ENCODE data around the gene NXPE1.

Gene NXPE1

GRCh38 chr11:114478768-114479167 lies 80.9 kb downstream of the NXPE1 start:
- H3K4me3 ChIP-seq (ENCODE audit: low read depth, low read length, poor library complexity, severe bottlenecking), result no peak overlapping the region
- H3K4me1 ChIP-seq (ENCODE audit: insufficient read depth, low read length, severe bottlenecking), result no peaks in the 10 kb centered on the region
- no peaks in the 10 kb centered on the region for H3F3A ChIP-seq (ENCODE audit: insufficient read depth, low read length)
- no peaks in the 10 kb centered on the region for H3K36me3 ChIP-seq (ENCODE audit: insufficient read depth, low read length)
- H3K79me2 ChIP-seq (ENCODE audit: insufficient read depth, low read length), result no peaks in the 10 kb centered on the region
- no peaks in the 10 kb centered on the region for H3K27me3 ChIP-seq (ENCODE audit: insufficient read depth, low read length)
- no peak overlapping the region for H2AFZ ChIP-seq (ENCODE audit: low read length)
- no peaks in the 10 kb centered on the region for H4K20me1 ChIP-seq (ENCODE audit: insufficient read depth, low read length)
- no peak overlapping the region for H3K4me2 ChIP-seq (ENCODE audit: low read length)
- H3K9ac ChIP-seq (ENCODE audit: low read length), result no peak overlapping the region
- H3K9me2 ChIP-seq (ENCODE audit: low read depth, low read length), result no peaks in the 10 kb centered on the region
- H3K9me3 ChIP-seq (ENCODE audit: low read length), result no peaks in the 10 kb centered on the region
- H3K27ac ChIP-seq (ENCODE audit: low read depth, low read length, poor library complexity, severe bottlenecking), result no peak overlapping the region
- no peak for TF ChIP-seq EZH2 (IDR thresholded peaks at IDR 0.05; ENCODE audit: borderline replicate concordance, low read length)
- TF ChIP-seq CTCF (IDR thresholded peaks at IDR 0.05; ENCODE audit: low read length), result no peak

GRCh38 chr11:114478001-114478410 lies 81.7 kb downstream of the NXPE1 start:
- H3K9ac ChIP-seq (ENCODE audit: low read length), result no peak overlapping the region
- H4K20me1 ChIP-seq (ENCODE audit: insufficient read depth, low read length), result no peaks in the 10 kb centered on the region
- TF ChIP-seq EZH2 (IDR thresholded peaks at IDR 0.05; ENCODE audit: borderline replicate concordance, low read length) (no peak), CTCF (IDR thresholded peaks at IDR 0.05; ENCODE audit: low read length) (no peak)
- no peak overlapping the region for H3K27ac ChIP-seq (ENCODE audit: low read depth, low read length, poor library complexity, severe bottlenecking)
- no peak overlapping the region for H2AFZ ChIP-seq (ENCODE audit: low read length)
- no peaks in the 10 kb centered on the region for H3K79me2 ChIP-seq (ENCODE audit: insufficient read depth, low read length)
- no peaks in the 10 kb centered on the region for H3K9me2 ChIP-seq (ENCODE audit: low read depth, low read length)
- no peaks in the 10 kb centered on the region for H3K9me3 ChIP-seq (ENCODE audit: low read length)
- H3K4me1 ChIP-seq (ENCODE audit: insufficient read depth, low read length, severe bottlenecking), result no peaks in the 10 kb centered on the region
- H3F3A ChIP-seq (ENCODE audit: insufficient read depth, low read length), result no peaks in the 10 kb centered on the region
- H3K27me3 ChIP-seq (ENCODE audit: insufficient read depth, low read length), result no peaks in the 10 kb centered on the region
- no peak overlapping the region for H3K4me2 ChIP-seq (ENCODE audit: low read length)
- no peaks in the 10 kb centered on the region for H3K36me3 ChIP-seq (ENCODE audit: insufficient read depth, low read length)
- no peak overlapping the region for H3K4me3 ChIP-seq (ENCODE audit: low read depth, low read length, poor library complexity, severe bottlenecking)

GRCh38 chr11:114472661-114473060 lies 87.0 kb downstream of the NXPE1 start:
- no peak for TF ChIP-seq EZH2 (IDR thresholded peaks at IDR 0.05; ENCODE audit: borderline replicate concordance, low read length)
- TF ChIP-seq CTCF (IDR thresholded peaks at IDR 0.05; ENCODE audit: low read length), result no peak
- Histone ChIP-seq H3K4me1 (ENCODE audit: insufficient read depth, low read length, severe bottlenecking) (no peaks in the 10 kb centered on the region), H3K36me3 (ENCODE audit: insufficient read depth, low read length) (no peaks in the 10 kb centered on the region), H2AFZ (ENCODE audit: low read length) (no peak overlapping the region), H3K4me2 (ENCODE audit: low read length) (no peak overlapping the region), H3K79me2 (ENCODE audit: insufficient read depth, low read length) (no peaks in the 10 kb centered on the region), H3K9me2 (ENCODE audit: low read depth, low read length) (no peaks in the 10 kb centered on the region), H4K20me1 (ENCODE audit: insufficient read depth, low read length) (no peaks in the 10 kb centered on the region), H3K27ac (ENCODE audit: low read depth, low read length, poor library complexity, severe bottlenecking) (no peak overlapping the region), H3F3A (ENCODE audit: insufficient read depth, low read length) (no peaks in the 10 kb centered on the region), H3K4me3 (ENCODE audit: low read depth, low read length, poor library complexity, severe bottlenecking) (no peak overlapping the region), H3K9me3 (ENCODE audit: low read length) (no peaks in the 10 kb centered on the region), H3K27me3 (ENCODE audit: insufficient read depth, low read length) (no peaks in the 10 kb centered on the region), H3K9ac (ENCODE audit: low read length) (no peak overlapping the region)

Measured in OCI-LY1 (cell line).